HCT116 (cell line): ENCODE data around the gene RGS10. TPM values are rescaled to one million over a fixed set of nuclear protein-coding genes. Genes with fewer than 3 reads are reported as not detected.

ENCODE experiments used
- ATAC-seq: fragments of 200-7000 bp; cut with Tn5 transposase; 2 replicates; pipeline ENCODE4 v1.9.1; 2020; ENCODE audit warnings: mild to moderate bottlenecking, moderate library complexity
- BruUV-seq: library from RNA; stranded (reverse); fragments of 400-500 nt; replicated peaks from 2 replicates; lab custom pipeline; 2021; lab: Mats Ljungman, UMichigan
- CTCF ChIA-PET: fragments of 300-600 bp; sonication (Branson Sonifier 250); formaldehyde crosslinking; loops from one replicate; lab custom pipeline; 2021; ENCODE audit warnings: antibody characterized with exemption; lab: Charles Lee
- POLR2A ChIA-PET: fragments of 300-600, 350-600 bp; sonication (Branson Sonifier 250); formaldehyde crosslinking; loops from one replicate; lab custom pipeline; 2021; ENCODE audit warnings: antibody characterized with exemption; lab: Charles Lee
- RAD21 ChIA-PET, 2 experiments: fragments of 300-600 bp; sonication (Branson Sonifier 250); formaldehyde crosslinking; loops; one replicate each; lab custom pipeline; 2023; ENCODE audit warnings: low total read pairs in 2 of 2; ENCODE audit not compliant: uncharacterized antibody in 2 of 2, unreplicated experiment in 2 of 2, low non-redundant PET in 1 of 2; lab: Charles Lee
- DNase-seq: peaks from one replicate; pipeline ENCODE4 v3.0.0-alpha.2; 2010; ENCODE audit warnings: low read depth, low spot score
- H2AFZ ChIP-seq: fragments of 200-600 bp; shearing (Covaris generic), sonication (generic); 2 replicates; pipeline ENCODE4 v1.6.1; 2017; ENCODE audit warnings: low read depth, mixed run types, mixed read lengths, antibody characterized with exemption, low read length; ENCODE audit not compliant: poor library complexity, severe bottlenecking
- H3K27ac ChIP-seq: 2 replicates; pipeline ENCODE4 v1.5.1; 2012; ENCODE audit warnings: low read depth, low read length
- H3K27me3 ChIP-seq: fragments of 200-600 bp; sonication (generic); 2 replicates; pipeline ENCODE4 v1.6.1; 2016; ENCODE audit warnings: mixed run types, low read length, mixed read lengths; ENCODE audit not compliant: insufficient read depth
- H3K36me3 ChIP-seq, 2 experiments: fragments of 200-500 bp in 1 of 2; fragments of 200-600 bp in 1 of 2; sonication (Bioruptor generic) in 1 of 2; sonication (generic) in 1 of 2; 2 replicates each; pipeline versions ENCODE4 v1.5.1 to v1.6.1; 2014 to 2016; ENCODE audit warnings: low read length in 2 of 2, inconsistent platforms in 1 of 2, mixed read lengths in 1 of 2, mixed run types in 1 of 2; ENCODE audit not compliant: insufficient read depth in 2 of 2, control insufficient read depth in 1 of 2
- H3K4me1 ChIP-seq, 2 experiments: fragments of 200-600 bp in 1 of 2; sonication (generic) in 1 of 2; 2 replicates each; pipeline versions ENCODE4 v1.5.1 to v1.6.1; 2012 to 2017; ENCODE audit warnings: low read length in 2 of 2, inconsistent platforms in 1 of 2, mild to moderate bottlenecking in 1 of 2, mixed read lengths in 1 of 2, mixed run types in 1 of 2, moderate library complexity in 1 of 2; ENCODE audit not compliant: insufficient read depth in 2 of 2, control insufficient read depth in 1 of 2
- H3K4me2 ChIP-seq: fragments of 200-600 bp; sonication (generic); 2 replicates; pipeline ENCODE4 v1.6.1; 2017; ENCODE audit warnings: mixed run types, low read length, mixed read lengths
- H3K4me3 ChIP-seq, 2 experiments: fragments of 200-600 bp in 1 of 2; sonication (generic) in 1 of 2; replicated peaks in 1 of 2; 2 replicates each; pipeline ENCODE4 v1.5.1; 2011 to 2016; ENCODE audit warnings: low read length in 2 of 2, control low read depth in 1 of 2, low read depth in 1 of 2, mild to moderate bottlenecking in 1 of 2, mixed read lengths in 1 of 2, mixed run types in 1 of 2
- H3K79me2 ChIP-seq: fragments of 200-600 bp; sonication (generic); 2 replicates; pipeline ENCODE4 v1.6.1; 2017; ENCODE audit warnings: mild to moderate bottlenecking, mixed run types, low read length, moderate library complexity, mixed read lengths; ENCODE audit not compliant: insufficient read depth
- H3K9ac ChIP-seq: fragments of 200-600 bp; sonication (generic); 2 replicates; pipeline ENCODE4 v1.6.1; 2016; ENCODE audit warnings: low read length, mixed read lengths
- H3K9me2 ChIP-seq: fragments of 200-600 bp; sonication (generic), shearing (Covaris generic); 2 replicates; pipeline ENCODE4 v1.6.1; 2017; ENCODE audit warnings: mixed run types, mild to moderate bottlenecking, moderate library complexity; ENCODE audit not compliant: insufficient read depth
- H3K9me3 ChIP-seq, 2 experiments: fragments of 200-500 bp in 1 of 2; fragments of 200-600 bp in 1 of 2; sonication (Bioruptor generic) in 1 of 2; sonication (generic) in 1 of 2; 2 replicates each; pipeline ENCODE4 v1.6.1; 2014 to 2017; ENCODE audit warnings: low read length in 2 of 2, mixed read lengths in 2 of 2, inconsistent platforms in 1 of 2, low read depth in 1 of 2, mild to moderate bottlenecking in 1 of 2, mixed run types in 1 of 2, moderate library complexity in 1 of 2; ENCODE audit not compliant: control insufficient read depth in 1 of 2, insufficient read depth in 1 of 2
- H4K20me1 ChIP-seq: fragments of 200-600 bp; sonication (generic), shearing (Covaris generic); 2 replicates; pipeline ENCODE4 v1.6.1; 2017; ENCODE audit warnings: mixed run types, mild to moderate bottlenecking, moderate library complexity; ENCODE audit not compliant: insufficient read depth
- ATF3 ChIP-seq: IDR thresholded peaks from 2 replicates; pipeline ENCODE4 v1.6.1; 2012
- CBX3 ChIP-seq: IDR thresholded peaks from 2 replicates; pipeline ENCODE4 v1.6.1; 2012; ENCODE audit warnings: low read depth
- CTCF ChIP-seq, 3 experiments: fragments of 200-600 bp in 1 of 3; sonication (generic) in 1 of 3; IDR thresholded peaks in 2 of 3; conservative IDR thresholded peaks in 1 of 3; 2 replicates each; pipeline ENCODE4 v1.5.1; 2012 to 2017; ENCODE audit warnings: low read depth in 2 of 3, low read length in 2 of 3, antibody characterized with exemption in 1 of 3, borderline replicate concordance in 1 of 3, control low read depth in 1 of 3, mild to moderate bottlenecking in 1 of 3, mixed read lengths in 1 of 3, mixed run types in 1 of 3, moderate library complexity in 1 of 3; ENCODE audit not compliant: insufficient read depth in 1 of 3
- EGR1 ChIP-seq: IDR thresholded peaks from 2 replicates; pipeline ENCODE4 v1.6.1; 2012; ENCODE audit warnings: low read depth
- ELF1 ChIP-seq: IDR thresholded peaks from 2 replicates; pipeline ENCODE4 v1.6.1; 2012; ENCODE audit warnings: low read depth, borderline replicate concordance
- EZH2 ChIP-seq: fragments of 200-600 bp; sonication (generic); IDR thresholded peaks from 2 replicates; pipeline ENCODE4 v1.6.1; 2017; ENCODE audit warnings: antibody characterized with exemption, mixed run types
- EZH2phosphoT487 ChIP-seq: fragments of 200-600 bp; IDR thresholded peaks from 2 replicates; pipeline ENCODE4 v1.6.1; 2018; ENCODE audit warnings: antibody characterized with exemption, borderline replicate concordance
- FOSL1 ChIP-seq: IDR thresholded peaks from 2 replicates; pipeline ENCODE4 v1.6.1; 2012; ENCODE audit warnings: low read depth
- JUND ChIP-seq: IDR thresholded peaks from 2 replicates; pipeline ENCODE4 v1.6.1; 2012
- POLR2A ChIP-seq: IDR thresholded peaks from 2 replicates; pipeline ENCODE4 v1.7.0; 2011; ENCODE audit warnings: borderline replicate concordance; ENCODE audit not compliant: insufficient read depth, insufficient read length; ENCODE audit errors: extremely low read depth
- POLR2AphosphoS5 ChIP-seq: IDR thresholded peaks from 2 replicates; pipeline ENCODE4 v1.6.1; 2011; ENCODE audit warnings: mild to moderate bottlenecking, low read depth, low read length, moderate library complexity
- RAD21 ChIP-seq: IDR thresholded peaks from 2 replicates; pipeline ENCODE4 v1.6.1; 2012; ENCODE audit warnings: low read depth, mild to moderate bottlenecking
- SIN3A ChIP-seq: IDR thresholded peaks from 2 replicates; pipeline ENCODE4 v1.6.1; 2012; ENCODE audit warnings: low read depth
- SP1 ChIP-seq: IDR thresholded peaks from 2 replicates; pipeline ENCODE4 v1.6.1; 2012; ENCODE audit warnings: low read depth
- TCF7L2 ChIP-seq: IDR thresholded peaks from 2 replicates; pipeline ENCODE4 v1.7.0; 2011; ENCODE audit warnings: borderline replicate concordance, inconsistent platforms; ENCODE audit not compliant: insufficient read depth, insufficient read length; ENCODE audit errors: extremely low read depth
- YY1 ChIP-seq: IDR thresholded peaks from 2 replicates; pipeline ENCODE4 v1.6.1; 2011; ENCODE audit warnings: low read length, low read depth, moderate library complexity, mild to moderate bottlenecking; ENCODE audit not compliant: insufficient replicate concordance; ENCODE audit errors: extremely low read depth
- ZBTB33 ChIP-seq: IDR thresholded peaks from 2 replicates; pipeline ENCODE4 v1.6.1; 2011; ENCODE audit warnings: mild to moderate bottlenecking, low read length, moderate library complexity; ENCODE audit not compliant: insufficient replicate concordance; ENCODE audit errors: extremely low read depth
- ZFX ChIP-seq: fragments of 450-650 bp; IDR thresholded peaks from 2 replicates; pipeline ENCODE4 v1.6.1; 2017
- intact Hi-C: fragments of 100-400 bp; cut with micrococcal nuclease; formaldehyde crosslinking; loops from 2 replicates; pipeline ENCODE4 v1.10.0; 2022
- total RNA-seq: library from RNA; stranded (reverse); gene quantifications from one replicate; pipeline ENCODE4 v1.2.1, GENCODE V29; 2021; ENCODE audit not compliant: unreplicated experiment
- TF ChIP-seq, protein P1 (sequence below): IDR thresholded peaks from 2 replicates; pipeline ENCODE4 v1.6.1; 2012

The RGS10 gene
- total RNA-seq, 1 experiment from 2014 or later: 96.7 TPM

DNA sequence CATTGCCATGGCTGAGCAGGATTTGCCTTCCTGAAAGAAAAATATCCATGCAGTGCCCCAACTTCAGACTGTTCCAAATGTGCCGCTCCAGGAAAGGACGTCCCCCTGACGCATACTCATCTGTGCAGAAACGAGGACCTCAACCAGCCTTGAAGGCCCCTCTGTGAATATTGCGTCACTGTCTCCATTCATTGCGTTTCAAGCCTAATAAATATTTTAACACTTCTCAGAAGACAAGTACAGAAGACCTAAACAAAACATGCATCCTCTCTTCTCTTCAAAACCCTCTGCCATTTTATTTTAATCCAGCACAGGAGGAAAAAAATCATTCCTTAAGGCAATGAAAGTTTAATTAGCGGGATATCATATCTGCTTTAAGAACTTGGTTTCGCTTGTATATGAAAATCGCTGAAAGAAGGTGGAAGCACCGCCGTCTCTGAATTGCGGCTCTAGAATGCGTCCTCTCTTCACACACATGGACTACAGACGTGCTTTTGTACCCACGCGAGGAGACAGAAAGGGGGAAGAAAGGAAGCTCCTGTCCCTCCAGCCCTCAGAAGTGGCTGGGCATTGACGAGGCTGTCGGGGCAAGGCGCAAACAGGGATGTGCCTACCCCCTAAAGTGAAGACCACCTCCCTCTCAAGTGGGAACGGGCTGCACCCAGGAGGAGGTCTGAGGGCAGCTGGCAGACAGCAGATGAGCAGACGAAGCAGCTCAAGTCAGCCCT, 36.8 kb downstream of the RGS10 start:
- H3K9me3 ChIP-seq: no peaks in the 10 kb centered on the region
- intact Hi-C loops: no loop called here
- ChIA-PET CTCF (no interaction called here), RAD21 (no interaction called here), POLR2A (no interaction called here)
- ATAC-seq: no peak
- no peaks in the 10 kb centered on the region for H3K9me2 ChIP-seq
- H3K27ac ChIP-seq: no peak overlapping the region
- H3K4me2 ChIP-seq: no peak overlapping the region
- no peaks in the 10 kb centered on the region for H3K4me1 ChIP-seq
- TF ChIP-seq FOSL1 (no peak), ELF1 (no peak), POLR2AphosphoS5 (no peak), RAD21 (no peak), CTCF (IDR thresholded peaks at IDR 0.05 in 2 of 3, conservative IDR thresholded peaks at IDR 0.05 in 1 of 3; ENCODE audit: borderline replicate concordance in 1 of 3, insufficient read depth in 1 of 3, low read depth in 2 of 3, low read length in 2 of 3) (no peak), ZBTB33 (no peak), EGR1 (no peak), EZH2 (no peak), EZH2phosphoT487 (no peak), ZFX (no peak), SIN3A (no peak), POLR2A (no peak), SP1 (no peak), JUND (no peak), CBX3 (no peak), YY1 (no peak), ATF3 (no peak), TCF7L2 (no peak)
- TF ChIP-seq, protein P1, sequence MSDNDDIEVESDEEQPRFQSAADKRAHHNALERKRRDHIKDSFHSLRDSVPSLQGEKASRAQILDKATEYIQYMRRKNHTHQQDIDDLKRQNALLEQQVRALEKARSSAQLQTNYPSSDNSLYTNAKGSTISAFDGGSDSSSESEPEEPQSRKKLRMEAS: no peak
- no peaks in the 10 kb centered on the region for H3K79me2 ChIP-seq
- no TSS peak for BruUV-seq
- H2AFZ ChIP-seq: no peak overlapping the region
- no peak overlapping the region for H3K9ac ChIP-seq
- H3K27me3 ChIP-seq: no peaks in the 10 kb centered on the region
- no peaks in the 10 kb centered on the region for H4K20me1 ChIP-seq
- DNase-seq: no peak
- no peak overlapping the region for H3K4me3 ChIP-seq
- peaks cover 0 to 5% of the 10 kb centered on the region in 2 experiments; a peak in 2 of 4 replicates for H3K36me3 ChIP-seq
